Neural cell (in vitro differentiated cells): ENCODE data around the gene MED26.

Experiments
- EP300 ChIP-seq: fragments of 450-650 bp; conservative IDR thresholded peaks from 2 replicates; pipeline ENCODE4 v1.6.1; 2014; ENCODE audit warnings: antibody characterized with exemption, mild to moderate bottlenecking, moderate library complexity; ENCODE audit not compliant: poor library complexity, severe bottlenecking
- EZH2 ChIP-seq: fragments of 200-600, 300-800 bp; shearing (Covaris generic), sonication (generic); IDR thresholded peaks from 2 replicates; pipeline ENCODE4 v1.6.1; 2014; ENCODE audit warnings: antibody characterized with exemption, low read length, borderline replicate concordance, mild to moderate bottlenecking; ENCODE audit not compliant: insufficient read depth, poor library complexity, severe bottlenecking
- MXI1 ChIP-seq: fragments of 450-650 bp; conservative IDR thresholded peaks from 2 replicates; pipeline ENCODE4 v1.6.1; 2014; ENCODE audit warnings: antibody characterized with exemption, mild to moderate bottlenecking; ENCODE audit not compliant: poor library complexity, severe bottlenecking
- POLR2AphosphoS5 ChIP-seq: IDR thresholded peaks from 2 replicates; pipeline ENCODE4 v1.6.1; 2012
- RAD21 ChIP-seq: fragments of 450-650 bp; conservative IDR thresholded peaks from 2 replicates; pipeline ENCODE4 v1.6.1; 2014; ENCODE audit warnings: antibody characterized with exemption, mild to moderate bottlenecking, moderate library complexity
- TAF1 ChIP-seq: IDR thresholded peaks from 2 replicates; pipeline ENCODE4 v1.6.1; 2012; ENCODE audit warnings: low read depth
- TF ChIP-seq, protein P1 (sequence below): fragments of 450-650 bp; IDR thresholded peaks from 2 replicates; pipeline ENCODE4 v1.5.1; 2014; ENCODE audit warnings: antibody characterized with exemption, mild to moderate bottlenecking, moderate library complexity; ENCODE audit not compliant: poor library complexity, severe bottlenecking

DNA sequence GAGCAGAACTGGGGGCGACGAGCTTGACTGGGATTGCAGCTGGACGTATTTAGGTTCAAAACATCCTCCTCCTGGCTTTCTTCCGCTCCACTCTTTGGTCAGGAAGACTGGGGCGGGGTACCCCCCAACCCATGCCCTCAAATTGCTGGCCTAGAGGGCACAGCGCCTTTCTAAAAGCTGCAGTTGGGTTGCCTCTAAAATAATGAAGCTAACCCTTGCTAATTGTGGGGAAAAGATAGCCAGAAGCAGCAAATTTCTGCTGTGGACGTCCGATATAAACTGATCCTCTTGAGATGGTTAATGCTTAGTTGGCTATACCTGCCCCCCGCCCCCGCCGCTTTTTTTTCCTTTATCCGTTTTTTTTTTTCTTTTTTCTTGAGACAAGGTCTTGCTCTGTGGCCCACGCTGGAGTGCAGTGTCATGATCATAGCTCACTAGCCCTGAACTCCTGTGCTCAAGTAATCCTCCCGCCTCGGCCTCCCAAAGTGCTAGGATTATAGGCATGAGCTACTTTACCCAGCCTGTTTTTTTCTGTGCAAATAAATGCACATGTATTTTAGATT is 85.0 kb downstream of the MED26 start:
- TF ChIP-seq, protein P1, sequence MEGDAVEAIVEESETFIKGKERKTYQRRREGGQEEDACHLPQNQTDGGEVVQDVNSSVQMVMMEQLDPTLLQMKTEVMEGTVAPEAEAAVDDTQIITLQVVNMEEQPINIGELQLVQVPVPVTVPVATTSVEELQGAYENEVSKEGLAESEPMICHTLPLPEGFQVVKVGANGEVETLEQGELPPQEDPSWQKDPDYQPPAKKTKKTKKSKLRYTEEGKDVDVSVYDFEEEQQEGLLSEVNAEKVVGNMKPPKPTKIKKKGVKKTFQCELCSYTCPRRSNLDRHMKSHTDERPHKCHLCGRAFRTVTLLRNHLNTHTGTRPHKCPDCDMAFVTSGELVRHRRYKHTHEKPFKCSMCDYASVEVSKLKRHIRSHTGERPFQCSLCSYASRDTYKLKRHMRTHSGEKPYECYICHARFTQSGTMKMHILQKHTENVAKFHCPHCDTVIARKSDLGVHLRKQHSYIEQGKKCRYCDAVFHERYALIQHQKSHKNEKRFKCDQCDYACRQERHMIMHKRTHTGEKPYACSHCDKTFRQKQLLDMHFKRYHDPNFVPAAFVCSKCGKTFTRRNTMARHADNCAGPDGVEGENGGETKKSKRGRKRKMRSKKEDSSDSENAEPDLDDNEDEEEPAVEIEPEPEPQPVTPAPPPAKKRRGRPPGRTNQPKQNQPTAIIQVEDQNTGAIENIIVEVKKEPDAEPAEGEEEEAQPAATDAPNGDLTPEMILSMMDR: no peak
- TF ChIP-seq POLR2AphosphoS5 (no peak), RAD21 (no peak), EZH2 (no peak), TAF1 (no peak), MXI1 (no peak), EP300 (no peak)
